CD14-positive monocyte (primary cell): ENCODE measurements around the gene EPAS1. TPM values are rescaled to one million over a fixed set of nuclear protein-coding genes. Genes with fewer than 3 reads are reported as not detected.

Source experiments
- DNase-seq, 3 donors: peaks; one replicate each; pipeline ENCODE4 v3.0.0-alpha.2; 2011 to 2022
- H2AFZ ChIP-seq: 2 replicates; pipeline ENCODE4 v1.6.0; 2012; ENCODE audit warnings: mild to moderate bottlenecking, low read depth, low read length, inconsistent platforms; ENCODE audit not compliant: insufficient read depth, poor library complexity, severe bottlenecking
- H3K27ac ChIP-seq, 2 donors: 1 replicate in 1 of 2; 2 replicates in 1 of 2; pipeline ENCODE4 v1.5.1; 2012 to 2013; ENCODE audit warnings: low read length in 2 of 2, control low read depth in 1 of 2, inconsistent platforms in 1 of 2, low read depth in 1 of 2, mild to moderate bottlenecking in 1 of 2
- H3K27me3 ChIP-seq, 2 donors: one replicate each; pipeline versions ENCODE4 v1.6.0 to v1.6.1; 2011 to 2013; ENCODE audit warnings: low read length in 2 of 2; ENCODE audit not compliant: control insufficient read depth in 2 of 2, insufficient read depth in 2 of 2
- H3K36me3 ChIP-seq, 2 donors: replicated peaks in 1 of 2; 1 replicate in 1 of 2; 2 replicates in 1 of 2; pipeline versions ENCODE4 v1.5.1 to v1.6.1; 2012 to 2013; ENCODE audit warnings: low read length in 2 of 2, control low read depth in 1 of 2, inconsistent platforms in 1 of 2, mild to moderate bottlenecking in 1 of 2; ENCODE audit not compliant: insufficient read depth in 2 of 2, control insufficient read depth in 1 of 2
- H3K4me1 ChIP-seq, 2 donors: 1 replicate in 1 of 2; 2 replicates in 1 of 2; pipeline versions ENCODE4 v1.5.1 to v1.6.1; 2012 to 2013; ENCODE audit warnings: low read length in 2 of 2, control low read depth in 1 of 2, inconsistent platforms in 1 of 2, mild to moderate bottlenecking in 1 of 2, moderate library complexity in 1 of 2; ENCODE audit not compliant: insufficient read depth in 2 of 2, control insufficient read depth in 1 of 2
- H3K4me2 ChIP-seq: replicated peaks from 2 replicates; pipeline ENCODE3; 2012; ENCODE audit warnings: low read length, moderate library complexity, mild to moderate bottlenecking; ENCODE audit not compliant: poor library complexity, severe bottlenecking; ENCODE audit errors: extremely low read depth
- H3K4me3 ChIP-seq, 3 experiments: fragments of 200-600 bp in 1 of 3; sonication (generic) in 1 of 3; replicated peaks in 1 of 3; 1 replicate in 2 of 3; 2 replicates in 1 of 3; pipeline ENCODE4 v1.5.1; 2011 to 2013; ENCODE audit warnings: low read length in 3 of 3, mild to moderate bottlenecking in 3 of 3, control low read depth in 2 of 3, low read depth in 2 of 3, inconsistent platforms in 1 of 3, moderate library complexity in 1 of 3
- H3K79me2 ChIP-seq: 2 replicates; pipeline ENCODE4 v1.6.0; 2012; ENCODE audit warnings: mild to moderate bottlenecking, control low read depth, inconsistent platforms, low read length, moderate library complexity; ENCODE audit not compliant: insufficient read depth
- H3K9ac ChIP-seq: 2 replicates; pipeline ENCODE4 v1.6.0; 2017; ENCODE audit warnings: low read length, mild to moderate bottlenecking; ENCODE audit not compliant: insufficient read depth, poor library complexity, severe bottlenecking
- H3K9me3 ChIP-seq, 2 donors: replicated peaks in 1 of 2; 1 replicate in 1 of 2; 2 replicates in 1 of 2; pipeline versions ENCODE4 v1.5.1 to v1.6.1; 2012 to 2013; ENCODE audit warnings: low read length in 2 of 2, control low read depth in 1 of 2; ENCODE audit not compliant: control insufficient read depth in 1 of 2, insufficient read depth in 1 of 2
- H4K20me1 ChIP-seq: 2 replicates; pipeline ENCODE4 v1.6.0; 2012; ENCODE audit warnings: mild to moderate bottlenecking, low read length, control low read depth, moderate library complexity; ENCODE audit not compliant: insufficient read depth
- H3K27ac Mint-ChIP-seq, 7 donors: one replicate each; pipeline ENCODE4 v1.8.0; 2020; ENCODE audit warnings: mild to moderate bottlenecking in 7 of 7, mixed read lengths in 7 of 7, moderate library complexity in 6 of 7, inconsistent platforms in 2 of 7
- H3K27me3 Mint-ChIP-seq, 3 donors: one replicate each; pipeline ENCODE4 v1.8.0; 2021 to 2022; ENCODE audit warnings: low read depth in 3 of 3, mild to moderate bottlenecking in 3 of 3, mixed read lengths in 3 of 3, moderate library complexity in 3 of 3, inconsistent platforms in 1 of 3
- H3K36me3 Mint-ChIP-seq, 2 donors: one replicate each; pipeline ENCODE4 v1.8.0; 2020; ENCODE audit warnings: mixed read lengths in 2 of 2, inconsistent platforms in 1 of 2, mild to moderate bottlenecking in 1 of 2
- H3K4me1 Mint-ChIP-seq: one replicate; pipeline ENCODE4 v1.8.0; 2020; ENCODE audit warnings: mild to moderate bottlenecking, mixed read lengths
- H3K4me3 Mint-ChIP-seq, 2 donors: one replicate each; pipeline ENCODE4 v1.8.0; 2020; ENCODE audit warnings: mild to moderate bottlenecking in 2 of 2, mixed read lengths in 2 of 2, moderate library complexity in 1 of 2
- H3K9me3 Mint-ChIP-seq, 7 donors: one replicate each; pipeline ENCODE4 v1.8.0; 2020 to 2022; ENCODE audit warnings: mixed read lengths in 7 of 7, mild to moderate bottlenecking in 6 of 7, moderate library complexity in 6 of 7, inconsistent platforms in 2 of 7
- WGBS: methylation state at CpG from one replicate; pipeline ENCODE4 v1.1.5; 2013; ENCODE audit warnings: missing lambda C conversion rate; ENCODE audit not compliant: insufficient coverage; 5-methylcytosine and 5-hydroxymethylcytosine counted together
- intact Hi-C, 2 donors: fragments of 100-400 bp; cut with micrococcal nuclease; formaldehyde crosslinking; loops; one replicate each; pipeline versions ENCODE4 v1.15.0 to v1.15.1; 2023
- polyA plus RNA-seq, 3 donors: library from polyadenylated mRNA; depleted of rRNA in 1 of 3; unstranded in 2 of 3; stranded (reverse) in 1 of 3; fragments of 300-500 nt in 2 of 3; fragments of >200 nt in 1 of 3; fragmentation: Illumina TruSeq in 2 of 3; gene quantifications; 1 replicate in 2 of 3; 2 replicates in 1 of 3; pipeline ENCODE4 v1.2.3, GENCODE V29; 2012 to 2021
- TF ChIP-seq, protein P1 (sequence below): fragments of 200-600 bp; IDR thresholded peaks from one replicate; pipeline ENCODE4 v1.8.0; 2022; ENCODE audit warnings: antibody characterized with exemption, mild to moderate bottlenecking

The EPAS1 gene
- polyA plus RNA-seq, 3 donors, result 0.11 to 1.0 (median 0.88) TPM

DNA sequence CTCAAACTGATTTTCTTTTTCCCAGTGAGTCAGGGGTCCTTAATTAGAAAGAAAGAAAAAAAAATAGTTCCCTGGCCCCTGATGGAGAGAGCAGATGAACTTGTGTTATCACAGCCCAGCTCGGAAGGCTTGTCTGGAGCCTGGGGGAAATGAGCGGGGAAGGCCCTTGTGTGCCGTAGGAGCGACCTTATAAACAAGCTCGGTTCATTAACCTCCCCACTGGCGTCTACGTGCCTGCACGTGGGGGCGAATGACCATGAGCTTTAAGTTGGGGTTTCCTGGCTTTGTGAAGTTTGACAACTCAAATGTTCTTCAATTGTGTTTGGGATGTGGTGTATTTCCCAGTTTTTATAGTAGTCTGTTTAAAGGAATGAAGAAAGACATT lies 69.5 kb downstream of the EPAS1 start:
- no peaks in the 10 kb centered on the region for H3K9me3 Mint-ChIP-seq
- peaks cover 30% of the 10 kb centered on the region for H3K4me1 Mint-ChIP-seq
- TF ChIP-seq, protein P1, sequence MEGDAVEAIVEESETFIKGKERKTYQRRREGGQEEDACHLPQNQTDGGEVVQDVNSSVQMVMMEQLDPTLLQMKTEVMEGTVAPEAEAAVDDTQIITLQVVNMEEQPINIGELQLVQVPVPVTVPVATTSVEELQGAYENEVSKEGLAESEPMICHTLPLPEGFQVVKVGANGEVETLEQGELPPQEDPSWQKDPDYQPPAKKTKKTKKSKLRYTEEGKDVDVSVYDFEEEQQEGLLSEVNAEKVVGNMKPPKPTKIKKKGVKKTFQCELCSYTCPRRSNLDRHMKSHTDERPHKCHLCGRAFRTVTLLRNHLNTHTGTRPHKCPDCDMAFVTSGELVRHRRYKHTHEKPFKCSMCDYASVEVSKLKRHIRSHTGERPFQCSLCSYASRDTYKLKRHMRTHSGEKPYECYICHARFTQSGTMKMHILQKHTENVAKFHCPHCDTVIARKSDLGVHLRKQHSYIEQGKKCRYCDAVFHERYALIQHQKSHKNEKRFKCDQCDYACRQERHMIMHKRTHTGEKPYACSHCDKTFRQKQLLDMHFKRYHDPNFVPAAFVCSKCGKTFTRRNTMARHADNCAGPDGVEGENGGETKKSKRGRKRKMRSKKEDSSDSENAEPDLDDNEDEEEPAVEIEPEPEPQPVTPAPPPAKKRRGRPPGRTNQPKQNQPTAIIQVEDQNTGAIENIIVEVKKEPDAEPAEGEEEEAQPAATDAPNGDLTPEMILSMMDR, result no peak

DNA sequence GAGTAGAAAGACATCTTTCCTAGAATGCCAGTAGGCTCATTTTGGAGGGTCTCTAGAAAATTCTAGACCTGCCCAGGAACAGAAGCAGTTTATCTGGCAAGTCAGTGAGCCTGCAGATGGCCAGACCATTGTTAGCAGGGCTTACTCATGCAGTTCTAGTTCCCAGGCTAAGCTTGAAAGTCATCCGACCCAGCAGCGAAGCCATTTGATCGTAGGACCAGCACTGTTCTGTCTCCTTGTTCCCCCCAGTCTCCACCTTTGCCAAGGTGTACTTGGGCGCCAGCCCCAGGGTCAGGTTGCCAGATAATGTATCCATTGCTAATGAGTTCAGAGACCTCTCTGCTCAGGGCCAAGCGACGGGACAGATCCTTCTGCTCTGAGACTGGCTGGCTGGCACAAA lies 70.1 kb downstream of the EPAS1 start:
- H4K20me1 ChIP-seq, result no peaks in the 10 kb centered on the region
- no peaks in the 10 kb centered on the region for H3K27me3 ChIP-seq
- Mint-ChIP-seq H3K9me3 (no peaks in the 10 kb centered on the region), H3K4me1 (peaks cover 29% of the 10 kb centered on the region), H3K4me3 (no peak overlapping the region), H3K27ac (no peak overlapping the region), H3K36me3 (no peaks in the 10 kb centered on the region), H3K27me3 (peaks cover 0 to 3% (median 2%) of the 10 kb centered on the region in 3 donors)
- no peak for DNase-seq
- H3K9me3 ChIP-seq, result no peaks in the 10 kb centered on the region
- no peak overlapping the region for H3K27ac ChIP-seq
- no peaks in the 10 kb centered on the region for H3K36me3 ChIP-seq
- no peak overlapping the region for H3K9ac ChIP-seq
- 97% methylated on average over 6 of the region's 6 CpGs for WGBS
- H2AFZ ChIP-seq, result no peak overlapping the region
- TF ChIP-seq, protein P1, result no peak
- no peak overlapping the region for H3K4me2 ChIP-seq
- intact Hi-C loops, result loop anchor here (5.0 to 10.0 kb wide), 4 partner anchors 132 to 362 kb away; no protein-coding TSS in a partner anchor
- no peak overlapping the region for H3K4me3 ChIP-seq
- peaks cover 11 to 14% of the 10 kb centered on the region in 2 donors for H3K4me1 ChIP-seq
- no peaks in the 10 kb centered on the region for H3K79me2 ChIP-seq

More for the DNA sequence above, 69.5 kb downstream of the EPAS1 start:
- H3K9me3 ChIP-seq, result no peaks in the 10 kb centered on the region
- no peak overlapping the region for H3K9ac ChIP-seq
- H3K4me3 ChIP-seq, result no peak overlapping the region
- no peaks in the 10 kb centered on the region for H3K27me3 ChIP-seq
- Mint-ChIP-seq H3K27me3 (peaks cover 0 to 3% (median 2%) of the 10 kb centered on the region in 3 donors), H3K4me3 (no peak overlapping the region), H3K36me3 (no peaks in the 10 kb centered on the region), H3K27ac (no peak overlapping the region)
- no peaks in the 10 kb centered on the region for H4K20me1 ChIP-seq
- intact Hi-C loops, result loop anchor here (5.0 to 10.0 kb wide), 4 partner anchors 132 to 362 kb away; no protein-coding TSS in a partner anchor
- no peak overlapping the region for H3K4me2 ChIP-seq
- H3K36me3 ChIP-seq, result no peaks in the 10 kb centered on the region
- H3K79me2 ChIP-seq, result no peaks in the 10 kb centered on the region
- H3K27ac ChIP-seq, result no peak overlapping the region
- H2AFZ ChIP-seq, result no peak overlapping the region
- H3K4me1 ChIP-seq, result peaks cover 11 to 14% of the 10 kb centered on the region in 2 donors
- no peak for DNase-seq
- WGBS, result 83% methylated on average over 1 of the region's 9 CpGs
